Measurements from ENCODE around the gene PCDHGB7.

Gene PCDHGB7

DNA sequence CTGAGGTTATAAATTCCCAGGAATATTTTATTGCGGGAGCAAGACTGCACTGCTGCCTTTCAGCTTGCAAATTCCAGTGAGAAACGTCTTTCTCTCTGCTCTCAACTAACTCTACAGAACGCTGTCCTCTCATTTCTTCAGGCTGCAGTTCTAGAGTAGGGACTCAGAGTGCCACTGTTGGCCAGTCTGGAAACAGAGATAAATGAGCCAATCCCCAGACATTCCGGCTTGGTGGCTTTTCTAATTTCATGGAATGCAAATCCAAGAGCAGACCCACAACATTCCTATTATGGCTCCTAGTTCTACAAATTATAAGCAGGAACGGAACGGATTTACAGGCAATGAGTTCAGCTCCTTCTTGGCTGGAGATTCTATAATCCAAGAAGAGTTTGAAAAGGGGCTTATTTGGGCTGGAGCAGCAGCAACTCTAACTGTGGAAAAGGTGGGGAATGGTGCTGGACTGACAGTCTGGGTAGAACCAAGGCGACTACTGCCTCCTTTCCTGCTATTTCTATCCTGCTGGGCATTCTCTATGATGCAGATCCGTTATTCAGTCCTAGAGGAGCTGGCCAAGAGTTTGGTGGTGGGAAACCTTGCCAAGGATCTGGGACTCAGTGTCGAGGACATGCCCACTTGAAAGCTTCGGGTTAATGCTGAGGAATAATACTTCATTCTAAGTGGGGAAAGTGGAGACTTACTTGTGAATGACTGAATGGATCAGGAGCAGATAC lies 22.1 kb downstream of the PCDHGB7 start:
- no peak overlapping the region for H3K4me3 ChIP-seq (ENCODE audit: low read length)
- DNase-seq (ENCODE audit: low read depth) = no peak
- TF ChIP-seq, protein P1, sequence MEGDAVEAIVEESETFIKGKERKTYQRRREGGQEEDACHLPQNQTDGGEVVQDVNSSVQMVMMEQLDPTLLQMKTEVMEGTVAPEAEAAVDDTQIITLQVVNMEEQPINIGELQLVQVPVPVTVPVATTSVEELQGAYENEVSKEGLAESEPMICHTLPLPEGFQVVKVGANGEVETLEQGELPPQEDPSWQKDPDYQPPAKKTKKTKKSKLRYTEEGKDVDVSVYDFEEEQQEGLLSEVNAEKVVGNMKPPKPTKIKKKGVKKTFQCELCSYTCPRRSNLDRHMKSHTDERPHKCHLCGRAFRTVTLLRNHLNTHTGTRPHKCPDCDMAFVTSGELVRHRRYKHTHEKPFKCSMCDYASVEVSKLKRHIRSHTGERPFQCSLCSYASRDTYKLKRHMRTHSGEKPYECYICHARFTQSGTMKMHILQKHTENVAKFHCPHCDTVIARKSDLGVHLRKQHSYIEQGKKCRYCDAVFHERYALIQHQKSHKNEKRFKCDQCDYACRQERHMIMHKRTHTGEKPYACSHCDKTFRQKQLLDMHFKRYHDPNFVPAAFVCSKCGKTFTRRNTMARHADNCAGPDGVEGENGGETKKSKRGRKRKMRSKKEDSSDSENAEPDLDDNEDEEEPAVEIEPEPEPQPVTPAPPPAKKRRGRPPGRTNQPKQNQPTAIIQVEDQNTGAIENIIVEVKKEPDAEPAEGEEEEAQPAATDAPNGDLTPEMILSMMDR (conservative IDR thresholded peaks at IDR 0.05; ENCODE audit: low read depth, low read length) = no peak

- TF ChIP-seq, protein P1 (conservative IDR thresholded peaks at IDR 0.05; ENCODE audit: low read depth, low read length) = no peak
- DNase-seq (ENCODE audit: low read depth) = no peak
- H3K4me3 ChIP-seq (ENCODE audit: low read length) = no peak overlapping the region
Measured at GRCh38 chr5:141440341-141440740, 22.9 kb downstream of the PCDHGB7 start.

DNA sequence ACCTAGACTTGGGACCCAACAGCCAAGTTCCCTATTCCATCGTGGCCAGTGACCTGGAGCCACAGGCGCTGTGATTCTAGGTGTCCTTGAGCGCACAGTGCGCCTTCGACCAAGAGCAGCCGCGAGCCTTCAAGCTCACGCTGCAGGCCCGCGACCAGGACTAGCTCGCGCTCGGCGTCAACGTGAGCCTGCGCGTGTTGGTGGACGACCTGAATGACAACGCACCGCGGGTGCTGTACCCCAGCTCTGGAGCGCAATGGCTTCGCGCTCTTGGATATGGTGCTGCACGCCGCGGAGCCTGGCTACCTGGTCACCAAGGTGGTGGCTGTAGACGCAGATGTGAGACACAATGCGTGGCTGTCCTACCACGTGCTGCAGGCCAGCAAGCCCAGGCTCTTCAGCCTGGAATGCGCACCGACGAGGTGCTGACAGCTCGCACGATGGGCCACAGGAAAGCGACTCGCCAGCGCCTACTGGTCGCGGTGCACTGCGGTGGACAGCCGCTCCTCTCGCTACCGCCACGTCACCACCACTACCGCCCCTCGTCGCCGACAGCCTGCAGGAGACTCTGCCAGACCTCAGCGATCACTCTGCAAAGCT lies 24.2 kb downstream of the PCDHGB7 start:
- TF ChIP-seq, protein P1 (conservative IDR thresholded peaks at IDR 0.05; ENCODE audit: low read depth, low read length) = no peak
- no peak overlapping the region for H3K4me3 ChIP-seq (ENCODE audit: low read length)
- DNase-seq (ENCODE audit: low read depth) = no peak

GRCh38 chr5:141465351-141465750 lies 47.9 kb downstream of the PCDHGB7 start:
- TF ChIP-seq, protein P1 (conservative IDR thresholded peaks at IDR 0.05; ENCODE audit: low read depth, low read length) = no peak
- DNase-seq (ENCODE audit: low read depth) = no peak

More at GRCh38 chr5:141465351-141465750, 47.9 kb downstream of the PCDHGB7 start:
- H3K4me3 ChIP-seq (ENCODE audit: low read length) = no peak overlapping the region

Measured in retinal pigment epithelial cell (primary cell).